Body of pancreas (tissue), 4 donors: ENCODE measurements around the gene CLCNKB. TPM values are rescaled to one million over a fixed set of nuclear protein-coding genes. Genes with fewer than 3 reads are reported as not detected.

Experiments used
- ATAC-seq: fragments of 150-250 bp; one replicate; pipeline ENCODE4 v1.9.1; 2016
- DNase-seq, 4 donors: peaks; one replicate each; pipeline ENCODE4 v3.0.0-alpha.2; 2019
- H3K27ac ChIP-seq, 4 donors: fragments of 200-600 bp; sonication (generic); 1 replicate in 3 of 4; 2 replicates in 1 of 4; pipeline versions ENCODE4 v1.5.1 to v1.6.1; 2016 to 2019; ENCODE audit warnings: mild to moderate bottlenecking in 1 of 4, mixed read lengths in 1 of 4, moderate library complexity in 1 of 4
- H3K27me3 ChIP-seq, 2 donors: fragments of 200-600 bp; sonication (generic); one replicate each; pipeline ENCODE4 v1.6.0; 2016; ENCODE audit warnings: mild to moderate bottlenecking in 1 of 2
- H3K36me3 ChIP-seq, 2 donors: fragments of 200-600 bp; sonication (generic); replicated peaks in 1 of 2; 2 replicates each; pipeline ENCODE4 v1.5.1; 2016; ENCODE audit warnings: low read depth in 2 of 2; ENCODE audit not compliant: insufficient read depth in 1 of 2
- H3K4me1 ChIP-seq: fragments of 200-600 bp; sonication (generic); one replicate; pipeline ENCODE4 v1.6.0; 2016
- H3K4me3 ChIP-seq, 2 donors: fragments of 200-600 bp; sonication (generic); 1 replicate in 1 of 2; 2 replicates in 1 of 2; pipeline ENCODE4 v1.5.1; 2016 to 2019
- H3K9me3 ChIP-seq, 3 donors: fragments of 200-600 bp; sonication (generic); 1 replicate in 2 of 3; 2 replicates in 1 of 3; pipeline ENCODE4 v1.5.1; 2016
- POLR2A ChIP-seq, 3 donors: fragments of 450-650 bp; IDR thresholded peaks; one replicate each; pipeline ENCODE4 v1.6.1; 2016; ENCODE audit warnings: antibody characterized with exemption in 3 of 3, mild to moderate bottlenecking in 2 of 3
- WGBS, 2 donors: methylation state at CpG; one replicate each; pipeline ENCODE4 v1.1.5; 2017; 5-methylcytosine and 5-hydroxymethylcytosine counted together
- intact Hi-C: fragments of 100-400 bp; cut with DNase I; formaldehyde crosslinking; loops from one replicate; pipeline ENCODE4 v1.15.1; 2023
- total RNA-seq, 2 donors: library from RNA; depleted of rRNA; stranded (reverse); fragments of >200 nt; gene quantifications; one replicate each; pipeline ENCODE4 v1.1.0, GENCODE V29; 2016
- TF ChIP-seq, protein P1 (sequence below), 7 experiments: fragments of 450-650 bp in 4 of 7; fragments of 200-600 bp in 3 of 7; sonication (generic) in 3 of 7; IDR thresholded peaks; one replicate each; pipeline ENCODE4 v1.5.1; 2016 to 2019; ENCODE audit warnings: antibody characterized with exemption in 7 of 7

The CLCNKB gene
- total RNA-seq, 2 donors from 2014 or later = 1.3 TPM; not detected in 1

DNA sequence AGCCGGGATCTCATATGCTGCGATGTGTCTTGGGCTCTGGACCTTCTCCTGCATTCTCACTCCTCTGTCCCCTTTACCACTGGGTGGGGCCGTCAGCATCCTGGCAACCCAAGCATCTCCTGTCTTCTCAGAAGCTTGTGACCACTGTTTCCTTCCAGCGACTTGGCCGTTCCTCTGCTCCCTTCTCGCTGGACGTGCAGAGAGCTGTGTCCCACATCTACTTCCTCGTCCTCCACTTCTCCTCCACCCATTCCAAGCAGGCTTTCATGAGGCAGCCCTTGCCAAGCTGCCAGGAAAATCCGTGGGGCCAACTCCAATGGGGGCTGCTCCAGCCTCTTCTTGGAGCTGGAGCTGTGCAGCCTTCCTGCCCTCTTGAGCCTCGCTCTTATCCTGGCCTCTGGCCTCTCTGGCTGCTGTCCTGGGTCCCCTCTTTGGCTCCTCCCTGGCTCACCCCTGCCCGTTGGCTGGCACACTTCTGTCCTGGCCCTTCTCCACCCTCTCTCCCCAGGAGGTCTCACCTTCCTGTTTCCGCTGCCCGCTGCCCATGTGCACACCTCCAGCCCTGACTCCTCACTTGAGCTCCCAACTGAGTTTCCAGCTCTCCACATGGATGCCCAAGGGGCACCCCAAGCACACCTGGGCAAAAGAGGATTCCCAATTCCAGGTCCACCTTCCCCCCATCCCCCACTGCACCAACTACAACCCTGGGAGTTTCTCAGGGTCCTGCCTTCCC is 21.1 kb downstream of the CLCNKB start:
- TF ChIP-seq, protein P1, sequence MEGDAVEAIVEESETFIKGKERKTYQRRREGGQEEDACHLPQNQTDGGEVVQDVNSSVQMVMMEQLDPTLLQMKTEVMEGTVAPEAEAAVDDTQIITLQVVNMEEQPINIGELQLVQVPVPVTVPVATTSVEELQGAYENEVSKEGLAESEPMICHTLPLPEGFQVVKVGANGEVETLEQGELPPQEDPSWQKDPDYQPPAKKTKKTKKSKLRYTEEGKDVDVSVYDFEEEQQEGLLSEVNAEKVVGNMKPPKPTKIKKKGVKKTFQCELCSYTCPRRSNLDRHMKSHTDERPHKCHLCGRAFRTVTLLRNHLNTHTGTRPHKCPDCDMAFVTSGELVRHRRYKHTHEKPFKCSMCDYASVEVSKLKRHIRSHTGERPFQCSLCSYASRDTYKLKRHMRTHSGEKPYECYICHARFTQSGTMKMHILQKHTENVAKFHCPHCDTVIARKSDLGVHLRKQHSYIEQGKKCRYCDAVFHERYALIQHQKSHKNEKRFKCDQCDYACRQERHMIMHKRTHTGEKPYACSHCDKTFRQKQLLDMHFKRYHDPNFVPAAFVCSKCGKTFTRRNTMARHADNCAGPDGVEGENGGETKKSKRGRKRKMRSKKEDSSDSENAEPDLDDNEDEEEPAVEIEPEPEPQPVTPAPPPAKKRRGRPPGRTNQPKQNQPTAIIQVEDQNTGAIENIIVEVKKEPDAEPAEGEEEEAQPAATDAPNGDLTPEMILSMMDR (IDR thresholded peaks at IDR 0.05) = no peak
- TF ChIP-seq POLR2A (IDR thresholded peaks at IDR 0.05) = peak in 1 of 3 donors; percentile 14
- H3K4me3 ChIP-seq = no peak overlapping the region
- WGBS, 2 donors = 47 to 63% methylated on average over 13 of the region's 13 CpGs
- H3K36me3 ChIP-seq = no peaks in the 10 kb centered on the region
- H3K9me3 ChIP-seq = no peaks in the 10 kb centered on the region
- H3K27ac ChIP-seq = peak overlapping the region in 3 of 4 donors; percentile 12 to 62 (median 53)
- H3K27me3 ChIP-seq = no peaks in the 10 kb centered on the region
- intact Hi-C loops = no loop called here
- ATAC-seq (no peak), DNase-seq (peak in 3 of 4 donors; percentile 48 to 54 (median 53))
- H3K4me1 ChIP-seq = peaks cover 61% of the 10 kb centered on the region

DNA sequence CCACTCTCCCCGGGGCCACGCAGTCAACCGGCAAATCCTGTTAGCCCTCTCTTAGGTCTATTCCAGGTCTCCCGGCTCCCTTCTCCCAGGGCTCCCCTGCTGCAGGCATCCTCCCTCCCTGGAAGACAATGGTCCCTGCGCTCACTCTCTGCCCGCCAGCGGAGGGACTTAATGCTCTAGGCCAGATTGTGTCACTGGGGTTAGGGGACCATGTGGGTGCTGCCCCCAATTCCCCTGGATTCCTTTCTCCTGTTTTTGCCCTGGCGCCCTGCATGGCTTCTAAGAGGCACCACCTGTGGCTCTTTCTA is 21.6 kb downstream of the CLCNKB start:
- no peaks in the 10 kb centered on the region for H3K9me3 ChIP-seq
- no peak overlapping the region for H3K4me3 ChIP-seq
- H3K27me3 ChIP-seq = no peaks in the 10 kb centered on the region
- peak overlapping the region in 3 of 4 donors; percentile 12 to 62 (median 53) for H3K27ac ChIP-seq
- TF ChIP-seq, protein P1 (IDR thresholded peaks at IDR 0.05) = no peak
- no peak for TF ChIP-seq POLR2A (IDR thresholded peaks at IDR 0.05)
- peaks cover 66% of the 10 kb centered on the region for H3K4me1 ChIP-seq
- ATAC-seq (no peak), DNase-seq (no peak)
- intact Hi-C loops = no loop called here
- H3K36me3 ChIP-seq = no peaks in the 10 kb centered on the region
- 68 to 74% methylated on average over 7 to 8 of the region's 8 CpGs for WGBS, 2 donors

DNA sequence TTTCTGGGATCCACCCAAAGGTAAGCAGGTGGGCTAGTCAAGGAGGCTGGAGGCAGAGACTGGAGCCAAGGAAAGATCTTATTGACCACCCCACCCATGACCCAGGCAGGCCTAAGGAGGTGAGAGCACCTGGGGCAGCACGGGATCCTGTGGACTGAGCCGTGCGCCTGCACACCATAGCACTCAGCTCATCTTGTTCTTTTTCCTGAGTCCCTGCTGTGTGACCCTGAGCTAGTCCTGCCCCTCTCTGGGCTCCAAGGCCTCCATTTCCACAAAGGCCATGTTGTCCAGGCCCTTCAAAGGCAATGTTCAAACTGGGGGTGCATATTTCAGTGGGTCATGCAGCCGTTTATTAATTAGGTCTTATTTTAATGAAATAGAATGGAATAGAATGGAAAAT is 22.7 kb downstream of the CLCNKB start:
- TF ChIP-seq, protein P1 (IDR thresholded peaks at IDR 0.05) = no peak
- no peak for TF ChIP-seq POLR2A (IDR thresholded peaks at IDR 0.05)
- DNase-seq = no peak

DNA sequence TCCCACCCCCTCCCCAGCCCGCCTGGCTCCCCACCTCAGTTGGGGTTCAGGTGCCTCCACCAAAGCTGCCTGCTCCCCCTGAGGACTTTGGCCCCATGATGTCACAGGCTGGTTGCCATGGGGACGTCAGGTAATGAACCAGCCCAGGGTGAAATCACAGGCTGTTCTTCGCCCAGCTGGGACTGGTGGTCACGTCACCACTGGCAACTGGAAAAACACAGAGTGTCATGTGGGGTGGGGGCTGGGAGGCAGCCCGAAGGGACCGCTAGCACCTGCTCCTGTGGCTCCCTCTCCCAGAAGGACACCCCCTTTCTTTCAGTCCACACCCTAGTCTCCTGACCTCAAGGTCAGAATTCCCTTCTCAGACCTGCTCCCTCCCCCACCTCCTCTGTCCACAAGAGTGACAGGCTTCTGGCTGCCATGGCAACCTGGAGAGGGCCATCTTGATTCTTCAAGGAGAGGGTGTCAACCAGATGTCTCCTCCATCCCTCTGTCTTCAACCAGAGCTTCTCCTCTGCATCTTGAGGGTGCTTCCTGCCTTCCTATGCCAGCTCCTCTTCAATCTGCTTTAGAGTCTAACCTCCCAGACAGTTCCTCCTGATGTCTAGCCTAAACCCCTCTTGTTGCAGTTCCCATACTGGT is 23.7 kb downstream of the CLCNKB start:
- H3K9me3 ChIP-seq = no peaks in the 10 kb centered on the region
- no peaks in the 10 kb centered on the region for H3K27me3 ChIP-seq
- peak overlapping the region; percentile 19 to 84 (median 64) for H3K27ac ChIP-seq
- peaks cover 66% of the 10 kb centered on the region for H3K4me1 ChIP-seq
- no peak overlapping the region for H3K4me3 ChIP-seq
- peak; percentile 88 for ATAC-seq
- H3K36me3 ChIP-seq = no peaks in the 10 kb centered on the region
- peak; percentile 96 to 97 (median 96) for DNase-seq
- TF ChIP-seq POLR2A (IDR thresholded peaks at IDR 0.05) = peak in 1 of 3 donors; percentile 24
- TF ChIP-seq, protein P1 (IDR thresholded peaks at IDR 0.05) = peak in 1 of 7 experiments; percentile 15
- WGBS, 2 donors = 13 to 21% methylated on average over 5 to 6 of the region's 6 CpGs
- intact Hi-C loops = no loop called here

More for the DNA sequence above, 22.7 kb downstream of the CLCNKB start:
- intact Hi-C loops = no loop called here
- Histone ChIP-seq H3K36me3 (no peaks in the 10 kb centered on the region), H3K27ac (peak overlapping the region in 2 of 4 donors; percentile 56 to 84), H3K27me3 (no peaks in the 10 kb centered on the region), H3K9me3 (no peaks in the 10 kb centered on the region), H3K4me1 (peaks cover 66% of the 10 kb centered on the region), H3K4me3 (no peak overlapping the region)
- 75 to 85% methylated on average over 4 of the region's 4 CpGs for WGBS, 2 donors
- ATAC-seq = no peak
